LNCAP (cell line): Measurements from ENCODE around the gene FGD1.

Experiments used
- CTCF ChIP-seq: fragments of 450-650 bp; IDR thresholded peaks from 2 replicates; pipeline ENCODE4 v1.5.1; 2017; ENCODE audit warnings: mild to moderate bottlenecking

Gene FGD1

GRCh38 chrX:54447461-54447860 is 48.6 kb downstream of the FGD1 start:
- no peak for TF ChIP-seq CTCF

GRCh38 chrX:54446084-54446483 is 50.0 kb downstream of the FGD1 start:
- no peak for TF ChIP-seq CTCF

- no peak for TF ChIP-seq CTCF
These were observed 51.3 kb downstream of the FGD1 start for GRCh38 chrX:54444752-54445151.

GRCh38 chrX:54442790-54443189 is 53.2 kb downstream of the FGD1 start:
- no peak for TF ChIP-seq CTCF

- TF ChIP-seq CTCF, result peak; percentile 34; the same call in 1 of the 2 replicates
These were observed 55.8 kb downstream of the FGD1 start, which contains the start of gene TSR2 for GRCh38 chrX:54439960-54440871. Gene TSR2 (plus strand): TSS chrX:54440404. CDS start chrX:54440422, 18 bp downstream.

- no peak for TF ChIP-seq CTCF
These were observed 60.9 kb downstream of the FGD1 start for GRCh38 chrX:54435121-54435520.

- no peak for TF ChIP-seq CTCF
These were observed 65.5 kb downstream of the FGD1 start for GRCh38 chrX:54430519-54430918.
